ENCODE data around the gene BBS12.
A peak's percentile ranks its signal among the peaks of the same experiment; 100 is the strongest.

Gene BBS12

GRCh38 chr4:122710434-122711308 lies 21.8 kb upstream of the BBS12 start:
- no peak for DNase-seq
- in situ Hi-C loops (cut with MboI; ENCODE audit: low pct_unique_long_range_greater_than_20kb, low sequenced_read_pairs): no loop called here

GRCh38 chr4:122711919-122712318 lies 20.6 kb upstream of the BBS12 start:
- DNase-seq: no peak
- in situ Hi-C loops (cut with MboI; ENCODE audit: low pct_unique_long_range_greater_than_20kb, low sequenced_read_pairs): no loop called here

- no peak for DNase-seq
- in situ Hi-C loops (cut with MboI; ENCODE audit: low pct_unique_long_range_greater_than_20kb, low sequenced_read_pairs): no loop called here
Observed at GRCh38 chr4:122712782-122713181, 19.7 kb upstream of the BBS12 start.

GRCh38 chr4:122715221-122715620 lies 17.3 kb upstream of the BBS12 start:
- in situ Hi-C loops (cut with MboI; ENCODE audit: low pct_unique_long_range_greater_than_20kb, low sequenced_read_pairs): no loop called here
- DNase-seq: no peak

- DNase-seq: peak; percentile 68
- in situ Hi-C loops (cut with MboI; ENCODE audit: low pct_unique_long_range_greater_than_20kb, low sequenced_read_pairs): no loop called here
Observed at GRCh38 chr4:122716825-122717448, 15.6 kb upstream of the BBS12 start.

GRCh38 chr4:122718281-122718680 lies 14.2 kb upstream of the BBS12 start:
- DNase-seq: no peak
- in situ Hi-C loops (cut with MboI; ENCODE audit: low pct_unique_long_range_greater_than_20kb, low sequenced_read_pairs): no loop called here

- in situ Hi-C loops (cut with MboI; ENCODE audit: low pct_unique_long_range_greater_than_20kb, low sequenced_read_pairs): no loop called here
- DNase-seq: no peak
Observed at GRCh38 chr4:122722256-122722655, 10.2 kb upstream of the BBS12 start.

- in situ Hi-C loops (cut with MboI; ENCODE audit: low pct_unique_long_range_greater_than_20kb, low sequenced_read_pairs): no loop called here
- DNase-seq: no peak
Observed at GRCh38 chr4:122728856-122729255, 3.6 kb upstream of the BBS12 start.

GRCh38 chr4:122731676-122732075 lies 828 bp upstream of the BBS12 start:
- no peak for DNase-seq
- in situ Hi-C loops (cut with MboI; ENCODE audit: low pct_unique_long_range_greater_than_20kb, low sequenced_read_pairs): no loop called here

GRCh38 chr4:122733787-122734120 lies 1.2 kb downstream of the BBS12 start:
- in situ Hi-C loops (cut with MboI; ENCODE audit: low pct_unique_long_range_greater_than_20kb, low sequenced_read_pairs): no loop called here
- no peak for DNase-seq

- in situ Hi-C loops (cut with MboI; ENCODE audit: low pct_unique_long_range_greater_than_20kb, low sequenced_read_pairs): no loop called here
- no peak for DNase-seq
Observed at GRCh38 chr4:122739174-122739573, 6.7 kb downstream of the BBS12 start.

- no peak for DNase-seq
- in situ Hi-C loops (cut with MboI; ENCODE audit: low pct_unique_long_range_greater_than_20kb, low sequenced_read_pairs): no loop called here
Observed at GRCh38 chr4:122742933-122743829, 10.7 kb downstream of the BBS12 start.

GRCh38 chr4:122744229-122744628 lies 11.7 kb downstream of the BBS12 start:
- peak; percentile 47 for DNase-seq
- in situ Hi-C loops (cut with MboI; ENCODE audit: low pct_unique_long_range_greater_than_20kb, low sequenced_read_pairs): no loop called here

- in situ Hi-C loops (cut with MboI; ENCODE audit: low pct_unique_long_range_greater_than_20kb, low sequenced_read_pairs): no loop called here
- DNase-seq: no peak
Observed at GRCh38 chr4:122746485-122746965, 14.0 kb downstream of the BBS12 start.

GRCh38 chr4:122747068-122747467 lies 14.6 kb downstream of the BBS12 start:
- in situ Hi-C loops (cut with MboI; ENCODE audit: low pct_unique_long_range_greater_than_20kb, low sequenced_read_pairs): no loop called here
- no peak for DNase-seq

- no peak for DNase-seq
- in situ Hi-C loops (cut with MboI; ENCODE audit: low pct_unique_long_range_greater_than_20kb, low sequenced_read_pairs): no loop called here
Observed at GRCh38 chr4:122747883-122748282, 15.4 kb downstream of the BBS12 start.

GRCh38 chr4:122749704-122750454 lies 17.4 kb downstream of the BBS12 start:
- no peak for DNase-seq
- in situ Hi-C loops (cut with MboI; ENCODE audit: low pct_unique_long_range_greater_than_20kb, low sequenced_read_pairs): loop anchor here (25.0 kb wide), 1 partner anchor 162 kb away; the partner anchor contains the start of gene NUDT6

- no peak for DNase-seq
- in situ Hi-C loops (cut with MboI; ENCODE audit: low pct_unique_long_range_greater_than_20kb, low sequenced_read_pairs): loop anchor here (25.0 kb wide), 1 partner anchor 157 kb away; the partner anchor contains the start of gene NUDT6
Observed at GRCh38 chr4:122755675-122756074, 23.2 kb downstream of the BBS12 start.

GRCh38 chr4:122758033-122758432 lies 25.5 kb downstream of the BBS12 start:
- in situ Hi-C loops (cut with MboI; ENCODE audit: low pct_unique_long_range_greater_than_20kb, low sequenced_read_pairs): loop anchor here (25.0 kb wide), 1 partner anchor 154 kb away; the partner anchor contains the start of gene NUDT6
- peak; percentile 66 for DNase-seq

Data from KBM-7 (cell line).